ENCODE data around the gene TNNT3.

DNA sequence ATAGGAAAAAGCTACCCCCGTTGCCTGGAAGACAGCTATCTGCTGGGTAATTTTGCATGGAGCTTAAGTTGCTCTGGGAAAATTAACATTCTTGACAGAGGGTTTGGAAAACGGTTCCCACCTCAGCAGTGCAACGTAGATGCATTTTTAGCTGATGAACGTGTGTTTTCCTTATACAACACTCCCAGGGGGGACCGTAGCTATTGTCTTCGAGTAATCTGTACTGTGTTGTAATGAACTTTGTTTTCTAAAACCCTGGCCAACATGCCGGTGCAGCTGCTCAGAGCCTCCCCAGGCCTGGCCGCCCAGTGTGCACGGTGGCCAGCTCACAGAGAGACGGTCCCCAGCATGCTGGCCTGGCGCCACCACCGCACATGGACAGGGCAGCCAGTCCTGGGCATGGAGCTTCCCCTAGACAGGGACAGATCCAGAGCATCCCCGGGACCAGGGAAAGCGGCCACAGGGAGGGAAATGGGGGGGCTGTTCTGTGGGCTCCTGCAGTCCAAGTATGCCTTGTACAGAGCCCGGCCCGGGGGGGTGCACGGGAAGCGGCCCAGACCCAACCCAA is 2.2 kb downstream of the TNNT3 start:
- TF ChIP-seq, protein P1, sequence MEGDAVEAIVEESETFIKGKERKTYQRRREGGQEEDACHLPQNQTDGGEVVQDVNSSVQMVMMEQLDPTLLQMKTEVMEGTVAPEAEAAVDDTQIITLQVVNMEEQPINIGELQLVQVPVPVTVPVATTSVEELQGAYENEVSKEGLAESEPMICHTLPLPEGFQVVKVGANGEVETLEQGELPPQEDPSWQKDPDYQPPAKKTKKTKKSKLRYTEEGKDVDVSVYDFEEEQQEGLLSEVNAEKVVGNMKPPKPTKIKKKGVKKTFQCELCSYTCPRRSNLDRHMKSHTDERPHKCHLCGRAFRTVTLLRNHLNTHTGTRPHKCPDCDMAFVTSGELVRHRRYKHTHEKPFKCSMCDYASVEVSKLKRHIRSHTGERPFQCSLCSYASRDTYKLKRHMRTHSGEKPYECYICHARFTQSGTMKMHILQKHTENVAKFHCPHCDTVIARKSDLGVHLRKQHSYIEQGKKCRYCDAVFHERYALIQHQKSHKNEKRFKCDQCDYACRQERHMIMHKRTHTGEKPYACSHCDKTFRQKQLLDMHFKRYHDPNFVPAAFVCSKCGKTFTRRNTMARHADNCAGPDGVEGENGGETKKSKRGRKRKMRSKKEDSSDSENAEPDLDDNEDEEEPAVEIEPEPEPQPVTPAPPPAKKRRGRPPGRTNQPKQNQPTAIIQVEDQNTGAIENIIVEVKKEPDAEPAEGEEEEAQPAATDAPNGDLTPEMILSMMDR (IDR thresholded peaks at IDR 0.05): no peak
- no peak for TF ChIP-seq POLR2A (IDR thresholded peaks at IDR 0.05)

Data from testis (tissue), 2 donors.